ENCODE results near the gene SPAG5.

DNA sequence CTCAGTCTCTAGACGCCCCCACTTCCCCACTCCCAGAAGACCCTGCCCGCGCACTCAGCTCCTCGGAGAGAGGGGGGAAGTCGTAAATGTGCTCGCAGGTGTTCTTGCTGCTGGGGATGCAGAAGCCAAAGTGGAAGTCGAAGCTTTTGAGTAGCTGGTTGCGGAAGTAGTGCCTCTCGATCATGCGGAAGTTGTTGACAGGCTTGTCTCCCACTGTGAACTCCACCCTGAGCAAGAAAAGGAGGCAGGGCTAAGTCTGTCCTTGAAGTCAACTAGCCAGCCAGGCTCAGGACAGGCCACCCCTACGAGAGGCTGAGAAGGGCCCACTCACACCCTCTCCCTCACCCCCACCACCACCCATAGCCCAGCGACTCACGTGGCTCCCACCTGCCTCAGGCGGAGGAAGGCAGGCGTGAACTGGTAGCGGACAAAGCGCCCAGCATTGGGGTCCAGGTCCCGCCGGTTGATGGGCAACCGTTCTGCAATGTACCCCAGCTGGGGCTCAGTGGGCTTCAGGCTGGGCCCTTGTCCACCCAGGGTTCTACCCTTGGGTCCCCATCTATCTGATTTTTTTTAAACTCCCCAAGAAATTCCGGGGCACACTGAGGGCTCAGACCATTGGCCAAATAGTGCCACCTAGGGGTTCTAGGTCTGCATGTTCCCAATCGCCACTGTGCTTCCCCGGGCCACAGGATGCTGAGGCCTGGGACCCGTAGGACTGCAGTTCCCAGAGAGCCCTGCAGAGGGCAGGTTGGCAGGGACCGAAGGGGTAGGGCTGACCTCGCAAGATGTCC lies 51.0 kb downstream of the SPAG5 start:
- TF ChIP-seq POLR2A (IDR thresholded peaks at IDR 0.05): no peak
- TF ChIP-seq, protein P1, sequence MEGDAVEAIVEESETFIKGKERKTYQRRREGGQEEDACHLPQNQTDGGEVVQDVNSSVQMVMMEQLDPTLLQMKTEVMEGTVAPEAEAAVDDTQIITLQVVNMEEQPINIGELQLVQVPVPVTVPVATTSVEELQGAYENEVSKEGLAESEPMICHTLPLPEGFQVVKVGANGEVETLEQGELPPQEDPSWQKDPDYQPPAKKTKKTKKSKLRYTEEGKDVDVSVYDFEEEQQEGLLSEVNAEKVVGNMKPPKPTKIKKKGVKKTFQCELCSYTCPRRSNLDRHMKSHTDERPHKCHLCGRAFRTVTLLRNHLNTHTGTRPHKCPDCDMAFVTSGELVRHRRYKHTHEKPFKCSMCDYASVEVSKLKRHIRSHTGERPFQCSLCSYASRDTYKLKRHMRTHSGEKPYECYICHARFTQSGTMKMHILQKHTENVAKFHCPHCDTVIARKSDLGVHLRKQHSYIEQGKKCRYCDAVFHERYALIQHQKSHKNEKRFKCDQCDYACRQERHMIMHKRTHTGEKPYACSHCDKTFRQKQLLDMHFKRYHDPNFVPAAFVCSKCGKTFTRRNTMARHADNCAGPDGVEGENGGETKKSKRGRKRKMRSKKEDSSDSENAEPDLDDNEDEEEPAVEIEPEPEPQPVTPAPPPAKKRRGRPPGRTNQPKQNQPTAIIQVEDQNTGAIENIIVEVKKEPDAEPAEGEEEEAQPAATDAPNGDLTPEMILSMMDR (IDR thresholded peaks at IDR 0.05): peak; percentile 76 to 94 (median 84)

Measured in heart left ventricle (tissue), 13 donors.